ENCODE results near the gene ACTR3C. TPM values are rescaled to one million over a fixed set of nuclear protein-coding genes. Genes with fewer than 3 reads are reported as not detected.

ACTR3C gene
- total RNA-seq, 1 experiment from 2014 or later = not detected

GRCh38 chr7:150363872-150364271, 40.5 kb upstream of the ACTR3C start:
- peaks cover 10% of the 10 kb centered on the region for H3K4me1 ChIP-seq (replicated peaks)
- no peak overlapping the region for H3K27ac ChIP-seq
- no peaks in the 10 kb centered on the region for H3K27me3 ChIP-seq (replicated peaks)
- H3K9me3 ChIP-seq (replicated peaks) = no peaks in the 10 kb centered on the region
- no peak overlapping the region for H3K4me3 ChIP-seq
- no peak for DNase-seq (ENCODE audit: low read depth in 1 of 2, low spot score in 2 of 2)
- H3K36me3 ChIP-seq = peaks cover 7% of the 10 kb centered on the region

GRCh38 chr7:150363370-150363769, 40.0 kb upstream of the ACTR3C start:
- Histone ChIP-seq H3K4me3 (no peak overlapping the region), H3K27me3 (replicated peaks) (no peaks in the 10 kb centered on the region), H3K4me1 (replicated peaks) (peaks cover 7% of the 10 kb centered on the region), H3K9me3 (replicated peaks) (no peaks in the 10 kb centered on the region), H3K27ac (no peak overlapping the region), H3K36me3 (peaks cover 2% of the 10 kb centered on the region; the same call in 1 of the 2 replicates)
- no peak for DNase-seq (ENCODE audit: low read depth in 1 of 2, low spot score in 2 of 2)

- H3K4me3 ChIP-seq = no peak overlapping the region
- no peaks in the 10 kb centered on the region for H3K4me1 ChIP-seq (replicated peaks)
- no peaks in the 10 kb centered on the region for H3K27me3 ChIP-seq (replicated peaks)
- H3K27ac ChIP-seq = no peak overlapping the region
- H3K9me3 ChIP-seq (replicated peaks) = no peaks in the 10 kb centered on the region
- no peak for DNase-seq (ENCODE audit: low read depth in 1 of 2, low spot score in 2 of 2)
- H3K36me3 ChIP-seq = no peaks in the 10 kb centered on the region
Measured at GRCh38 chr7:150361807-150362621, 38.7 kb upstream of the ACTR3C start.

GRCh38 chr7:150361402-150361801, 38.1 kb upstream of the ACTR3C start:
- Histone ChIP-seq H3K4me3 (no peak overlapping the region), H3K27ac (no peak overlapping the region), H3K9me3 (replicated peaks) (no peaks in the 10 kb centered on the region), H3K27me3 (replicated peaks) (no peaks in the 10 kb centered on the region), H3K4me1 (replicated peaks) (no peaks in the 10 kb centered on the region), H3K36me3 (no peaks in the 10 kb centered on the region)
- no peak for DNase-seq (ENCODE audit: low read depth in 1 of 2, low spot score in 2 of 2)

- H3K4me1 ChIP-seq (replicated peaks) = no peaks in the 10 kb centered on the region
- no peak overlapping the region for H3K4me3 ChIP-seq
- H3K27ac ChIP-seq = no peak overlapping the region
- H3K27me3 ChIP-seq (replicated peaks) = no peaks in the 10 kb centered on the region
- H3K9me3 ChIP-seq (replicated peaks) = no peaks in the 10 kb centered on the region
- no peak for DNase-seq (ENCODE audit: low read depth in 1 of 2, low spot score in 2 of 2)
- no peaks in the 10 kb centered on the region for H3K36me3 ChIP-seq
Measured at GRCh38 chr7:150360363-150361058, 37.2 kb upstream of the ACTR3C start.

- no peak for DNase-seq (ENCODE audit: low read depth in 1 of 2, low spot score in 2 of 2)
- Histone ChIP-seq H3K36me3 (no peaks in the 10 kb centered on the region), H3K27ac (no peak overlapping the region), H3K27me3 (replicated peaks) (no peaks in the 10 kb centered on the region), H3K9me3 (replicated peaks) (no peaks in the 10 kb centered on the region), H3K4me3 (no peak overlapping the region), H3K4me1 (replicated peaks) (no peaks in the 10 kb centered on the region)
Measured at GRCh38 chr7:150359622-150360362, 36.4 kb upstream of the ACTR3C start.

- H3K4me1 ChIP-seq (replicated peaks) = no peaks in the 10 kb centered on the region
- H3K9me3 ChIP-seq (replicated peaks) = no peaks in the 10 kb centered on the region
- H3K27ac ChIP-seq = no peak overlapping the region
- no peak overlapping the region for H3K4me3 ChIP-seq
- H3K36me3 ChIP-seq = no peaks in the 10 kb centered on the region
- no peak for DNase-seq (ENCODE audit: low read depth in 1 of 2, low spot score in 2 of 2)
- no peaks in the 10 kb centered on the region for H3K27me3 ChIP-seq (replicated peaks)
Measured at GRCh38 chr7:150358988-150359621, 35.8 kb upstream of the ACTR3C start.

- H3K27ac ChIP-seq = no peak overlapping the region
- H3K4me3 ChIP-seq = no peak overlapping the region
- no peaks in the 10 kb centered on the region for H3K9me3 ChIP-seq (replicated peaks)
- H3K36me3 ChIP-seq = no peaks in the 10 kb centered on the region
- H3K4me1 ChIP-seq (replicated peaks) = no peaks in the 10 kb centered on the region
- no peak for DNase-seq (ENCODE audit: low read depth in 1 of 2, low spot score in 2 of 2)
- no peaks in the 10 kb centered on the region for H3K27me3 ChIP-seq (replicated peaks)
Measured at GRCh38 chr7:150358433-150358832, 35.1 kb upstream of the ACTR3C start.

GRCh38 chr7:150357771-150358427, 34.6 kb upstream of the ACTR3C start:
- Histone ChIP-seq H3K36me3 (no peaks in the 10 kb centered on the region), H3K9me3 (replicated peaks) (no peaks in the 10 kb centered on the region), H3K4me3 (no peak overlapping the region), H3K27me3 (replicated peaks) (no peaks in the 10 kb centered on the region), H3K4me1 (replicated peaks) (no peaks in the 10 kb centered on the region), H3K27ac (no peak overlapping the region)
- no peak for DNase-seq (ENCODE audit: low read depth in 1 of 2, low spot score in 2 of 2)

- H3K4me1 ChIP-seq (replicated peaks) = no peaks in the 10 kb centered on the region
- no peaks in the 10 kb centered on the region for H3K27me3 ChIP-seq (replicated peaks)
- no peak overlapping the region for H3K4me3 ChIP-seq
Measured at GRCh38 chr7:150357270-150357669, 33.9 kb upstream of the ACTR3C start.

GRCh38 chr7:150356265-150356897, 33.0 kb upstream of the ACTR3C start:
- Histone ChIP-seq H3K9me3 (replicated peaks) (no peaks in the 10 kb centered on the region), H3K4me3 (no peak overlapping the region), H3K4me1 (replicated peaks) (no peaks in the 10 kb centered on the region), H3K27ac (no peak overlapping the region), H3K27me3 (replicated peaks) (no peaks in the 10 kb centered on the region), H3K36me3 (no peaks in the 10 kb centered on the region)
- peak in 1 of 2 experiments; percentile 39 for DNase-seq (ENCODE audit: low read depth in 1 of 2, low spot score in 2 of 2)

More at GRCh38 chr7:150357270-150357669, 33.9 kb upstream of the ACTR3C start:
- DNase-seq (ENCODE audit: low read depth in 1 of 2, low spot score in 2 of 2) = no peak
- Histone ChIP-seq H3K27ac (no peak overlapping the region), H3K9me3 (replicated peaks) (no peaks in the 10 kb centered on the region), H3K36me3 (no peaks in the 10 kb centered on the region)

GRCh38 chr7:150355666-150356059, 32.3 kb upstream of the ACTR3C start:
- Histone ChIP-seq H3K4me3 (no peak overlapping the region), H3K27me3 (replicated peaks) (no peaks in the 10 kb centered on the region), H3K4me1 (replicated peaks) (no peaks in the 10 kb centered on the region), H3K9me3 (replicated peaks) (no peaks in the 10 kb centered on the region), H3K27ac (no peak overlapping the region), H3K36me3 (no peaks in the 10 kb centered on the region)
- DNase-seq (ENCODE audit: low read depth in 1 of 2, low spot score in 2 of 2) = no peak

All from SJSA1 (cell line).